ENCODE measurements around the gene SLC16A9.
"Not testable (repeated sequence)": the region's sequence is repeated elsewhere in the genome, so short reads cannot be mapped to it uniquely, and the experiment has no call there.

The SLC16A9 gene

DNA sequence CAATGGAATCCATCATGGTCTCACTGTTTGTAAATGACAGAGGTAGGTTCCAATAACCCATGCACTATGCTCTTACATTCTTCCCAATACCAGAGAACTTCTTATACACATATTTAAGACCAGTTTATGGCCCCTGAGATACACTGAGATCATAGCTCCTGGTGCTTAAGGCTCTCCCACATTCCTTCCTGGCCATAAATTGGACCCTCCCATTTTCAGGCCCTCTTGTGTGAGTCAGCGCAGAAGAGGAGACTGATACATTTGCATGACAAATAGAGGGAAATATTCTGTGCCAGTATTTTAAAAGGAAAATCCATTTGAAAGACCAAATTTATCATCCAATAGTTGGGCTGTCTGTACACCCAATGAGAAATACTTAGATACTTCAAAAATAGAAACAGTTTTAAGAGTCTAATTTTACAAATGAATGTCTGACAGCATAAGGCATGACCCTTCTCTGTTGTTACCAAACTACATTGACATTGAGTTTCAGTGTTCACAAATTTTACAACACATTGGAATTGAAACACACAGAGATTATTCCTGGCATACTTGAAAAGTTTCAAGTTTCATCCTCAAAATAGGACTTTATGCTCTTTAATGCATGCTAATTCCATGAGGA lies 35.3 kb downstream of the SLC16A9 start:
- DNase-seq (ENCODE audit: low read depth) = no peak

DNA sequence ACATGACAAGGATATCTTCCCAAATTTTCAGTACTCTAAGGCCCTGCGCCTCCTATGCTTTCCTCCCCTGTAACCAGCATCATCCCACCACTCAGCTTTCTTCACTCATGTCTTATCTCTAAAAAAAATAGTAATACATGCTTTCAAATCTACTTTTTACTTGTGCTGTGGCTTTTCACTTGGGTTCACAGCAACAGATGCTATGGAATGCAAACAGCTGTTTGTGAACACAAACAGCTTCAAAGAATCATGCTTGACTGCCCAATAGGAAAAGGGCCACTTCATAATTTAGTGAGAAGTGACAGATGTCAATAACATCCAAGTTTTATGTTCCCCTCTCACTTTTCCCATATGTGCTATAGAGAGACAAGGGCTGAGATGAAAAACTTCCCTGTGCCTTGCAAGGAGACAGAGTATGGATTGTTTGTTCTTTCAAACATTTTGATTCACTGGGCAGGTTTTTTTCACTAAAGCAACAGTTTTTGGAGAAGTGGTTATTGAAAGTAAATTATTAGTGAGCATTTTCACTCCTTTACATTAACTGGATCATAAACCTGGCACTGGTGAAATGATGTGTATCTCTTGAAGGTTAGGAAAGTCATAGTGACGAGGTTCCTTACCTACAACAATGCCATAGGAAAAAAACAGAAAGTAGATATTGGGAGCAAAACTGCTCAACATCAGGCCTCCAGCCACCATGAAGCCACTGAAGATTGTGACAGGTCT lies 37.3 kb downstream of the SLC16A9 start:
- no peak for DNase-seq (ENCODE audit: low read depth)

DNA sequence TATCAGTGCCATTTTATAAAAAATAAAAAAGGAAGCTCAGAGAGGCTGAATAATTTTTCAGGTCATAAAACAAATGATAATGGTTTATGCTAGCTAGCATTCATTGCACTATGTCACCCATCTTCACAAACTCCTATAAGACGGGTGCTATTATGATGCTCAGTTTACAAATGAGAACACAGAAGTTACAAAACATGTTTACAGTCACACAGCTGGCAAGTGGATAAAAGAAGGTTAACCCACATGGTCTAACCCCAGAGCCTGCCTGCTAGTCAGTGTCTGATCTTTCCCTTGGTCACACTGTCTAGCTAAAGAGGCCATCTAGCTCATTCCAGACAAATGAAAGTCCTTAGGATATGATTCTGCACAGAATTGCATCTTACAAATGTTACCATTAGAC lies 39.4 kb downstream of the SLC16A9 start:
- DNase-seq (ENCODE audit: low read depth) = no peak

DNA sequence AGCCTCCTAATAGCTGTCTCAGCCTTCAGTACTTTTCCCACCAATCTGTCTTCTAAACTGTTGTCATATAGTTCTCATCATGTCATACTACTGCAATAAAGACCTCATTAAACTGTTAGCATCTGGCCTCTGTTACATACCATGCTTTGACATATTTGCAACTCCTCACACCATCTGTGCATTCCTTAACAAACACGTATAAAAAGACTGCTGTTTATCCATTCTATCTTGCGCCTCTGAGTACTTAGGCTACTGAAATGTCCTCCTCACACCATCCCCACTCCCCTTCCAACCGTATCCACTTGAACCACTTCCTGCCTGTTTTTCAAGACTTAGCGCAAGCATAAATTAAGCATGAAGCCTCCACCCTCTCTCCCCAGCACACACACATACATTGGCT lies 41.6 kb downstream of the SLC16A9 start:
- DNase-seq (ENCODE audit: low read depth) = no peak

DNA sequence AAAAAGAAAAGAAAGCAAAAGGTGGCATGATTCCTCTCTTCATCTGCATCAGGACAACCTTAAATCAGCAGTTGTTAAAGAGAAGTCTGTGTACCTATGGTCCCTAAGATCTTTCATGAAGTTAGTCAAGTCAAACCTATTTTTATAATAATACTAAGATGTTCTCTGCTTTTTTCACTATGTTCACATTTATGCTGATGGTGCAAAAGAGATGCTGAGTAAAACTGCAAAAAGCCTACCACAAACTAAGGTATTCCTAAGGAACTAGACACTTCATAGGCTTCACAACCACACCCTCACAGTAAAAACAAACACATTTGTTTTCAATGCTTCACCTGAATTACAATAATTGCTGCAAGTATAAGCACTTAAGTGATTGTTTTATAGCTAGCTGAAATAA lies 43.3 kb downstream of the SLC16A9 start:
- DNase-seq (ENCODE audit: low read depth) = no peak

DNA sequence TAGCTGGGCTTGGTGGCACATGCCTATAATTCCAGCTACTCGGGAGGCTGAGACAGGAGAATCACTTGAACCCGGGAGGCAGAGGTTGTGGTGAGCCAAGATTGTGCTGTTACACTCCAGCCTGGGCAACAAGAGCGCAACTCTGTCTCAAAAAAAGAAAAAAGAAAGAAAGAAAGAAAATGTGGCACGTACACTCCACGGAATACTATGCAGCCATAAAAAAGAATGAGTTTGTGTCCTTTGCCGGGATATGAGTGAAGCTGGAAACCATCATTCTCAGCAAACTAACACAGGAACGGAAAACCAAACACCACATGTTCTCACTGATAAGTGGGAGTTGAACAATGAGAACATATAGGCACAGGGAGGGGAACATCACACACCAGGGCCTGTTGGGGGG lies 46.4 kb downstream of the SLC16A9 start:
- not testable (repeated sequence) for DNase-seq (ENCODE audit: low read depth)

DNA sequence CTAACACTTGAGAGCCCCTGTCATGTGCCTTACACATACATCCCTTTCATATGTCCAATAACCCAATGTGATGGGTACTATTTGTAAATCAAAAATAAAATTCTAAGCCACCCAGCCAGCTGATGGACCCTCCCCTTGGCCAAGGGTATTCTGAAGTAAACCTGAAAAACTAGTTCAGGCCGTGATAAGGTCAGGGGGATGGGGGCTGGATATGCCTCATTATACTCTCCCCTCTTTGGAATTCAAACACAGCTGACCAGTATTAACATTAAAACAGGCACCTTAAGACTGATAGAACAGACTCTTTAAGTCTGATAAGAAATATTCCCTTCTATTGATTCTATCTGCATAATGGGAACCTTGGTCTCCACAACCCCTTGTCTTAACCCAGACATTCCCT lies 51.9 kb downstream of the SLC16A9 start:
- DNase-seq (ENCODE audit: low read depth) = no peak

DNA sequence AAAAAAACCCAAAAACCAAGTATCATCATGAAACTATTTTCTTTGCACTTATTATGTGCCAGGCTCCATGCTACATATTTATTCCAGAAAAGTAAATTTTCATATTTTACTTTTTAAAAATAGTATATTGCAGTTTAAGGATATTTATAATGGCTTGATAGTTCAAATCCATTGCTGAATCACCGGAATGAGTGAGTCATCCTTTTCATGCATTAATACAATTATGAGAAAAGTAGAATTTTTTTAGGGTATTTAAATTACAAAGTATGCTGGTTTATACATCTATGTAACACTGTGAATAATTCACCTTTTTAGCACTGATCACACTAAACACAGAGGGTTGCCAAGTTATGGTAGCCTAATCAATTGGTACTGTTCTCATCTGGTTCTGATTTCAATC lies 54.3 kb downstream of the SLC16A9 start:
- DNase-seq (ENCODE audit: low read depth) = no peak

DNA sequence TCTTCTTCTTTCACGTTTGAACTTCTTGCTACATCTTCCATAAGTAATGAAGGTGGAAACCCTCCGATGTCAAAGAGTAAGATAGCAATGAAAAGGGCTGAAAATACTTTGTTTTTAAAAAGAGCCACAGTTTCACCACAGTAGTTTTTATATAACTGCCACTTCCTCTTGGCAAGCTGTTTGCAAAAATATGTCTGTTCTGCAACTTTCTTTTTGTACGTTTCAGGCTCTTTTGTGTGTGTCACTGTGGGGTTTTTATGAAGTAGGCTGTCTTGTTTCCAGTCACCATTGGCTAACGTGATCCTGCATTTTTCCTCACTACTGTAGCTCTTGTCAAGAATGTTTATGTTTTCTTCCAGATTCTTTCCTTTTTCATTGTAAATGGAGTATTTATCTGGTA lies 55.6 kb downstream of the SLC16A9 start:
- DNase-seq (ENCODE audit: low read depth) = no peak

DNA sequence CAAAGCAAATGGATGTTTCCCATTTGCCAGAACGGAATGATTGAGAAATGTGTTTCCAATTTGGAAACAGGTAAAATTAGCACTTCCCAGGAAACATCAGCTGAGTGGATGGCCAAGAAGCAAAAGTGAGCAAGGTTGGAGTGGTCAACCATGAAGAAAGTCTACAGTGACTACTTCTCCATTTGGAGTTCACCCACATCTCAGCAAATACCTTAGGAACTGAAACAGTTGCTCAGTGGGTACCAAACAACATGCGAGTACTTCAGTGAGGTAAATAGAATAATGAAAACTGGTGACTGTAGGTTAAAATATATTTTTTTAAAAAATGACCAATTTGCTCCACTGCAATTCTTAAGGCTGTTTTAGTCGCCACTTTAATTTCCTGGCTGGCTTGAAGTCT lies 57.7 kb downstream of the SLC16A9 start:
- no peak for DNase-seq (ENCODE audit: low read depth)

DNA sequence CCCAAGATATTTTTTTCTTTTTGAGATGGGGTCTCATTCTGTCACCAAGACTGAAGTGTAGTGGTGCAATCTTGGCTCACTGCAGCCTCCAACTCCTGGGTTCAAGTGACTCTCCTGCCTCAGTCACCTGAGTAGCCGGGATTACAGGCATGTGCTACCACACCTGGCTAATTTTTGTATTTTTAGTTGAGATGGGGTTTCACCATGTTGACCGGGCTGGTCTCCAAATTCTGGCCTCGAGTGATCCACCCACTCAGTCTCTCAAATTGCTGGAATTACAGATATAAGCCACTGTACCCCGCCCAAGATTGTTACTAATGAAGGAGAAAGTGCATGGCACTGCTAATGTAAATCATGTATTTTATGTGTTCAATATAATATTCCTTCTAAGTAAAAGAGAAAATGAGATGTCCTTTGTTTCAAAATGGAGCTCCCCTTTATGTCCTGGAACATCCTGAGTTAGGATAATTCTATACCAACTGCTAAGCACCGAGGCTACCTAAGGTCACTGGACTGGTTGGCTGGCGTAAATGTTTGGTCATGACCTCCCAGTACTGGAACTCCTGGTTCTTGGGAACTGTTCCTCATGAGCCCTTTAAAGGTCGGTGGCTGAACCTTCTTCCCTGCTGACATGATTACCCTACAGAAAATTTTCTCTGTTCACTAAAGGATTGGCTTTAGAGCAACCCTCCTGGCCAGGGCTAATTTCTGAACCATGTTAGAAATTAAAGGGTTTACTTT lies 59.9 kb downstream of the SLC16A9 start:
- DNase-seq (ENCODE audit: low read depth) = no peak

DNA sequence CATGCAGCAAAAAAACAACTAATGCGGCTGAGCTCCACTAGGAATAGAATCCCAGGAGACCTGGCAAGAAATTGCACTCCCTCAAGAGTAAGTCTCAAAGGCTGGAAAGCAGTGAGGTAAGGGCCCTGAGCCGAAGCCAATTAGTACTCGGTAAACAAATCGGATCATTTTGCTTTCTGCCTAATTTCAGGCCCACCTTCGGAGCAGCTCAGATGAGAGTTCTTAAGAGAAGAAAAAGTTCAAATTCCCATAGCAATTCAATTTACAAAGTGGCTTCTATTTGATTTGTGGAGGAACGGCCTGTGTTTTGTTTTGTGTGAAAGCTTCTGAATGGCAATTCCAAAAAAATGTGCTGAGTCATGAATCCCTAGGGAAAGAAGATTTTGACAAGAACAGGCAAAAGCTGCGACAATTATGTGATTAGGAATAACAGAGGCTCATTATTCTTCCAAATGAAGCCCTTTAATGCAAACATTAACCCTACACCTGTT lies 60.9 kb downstream of the SLC16A9 start:
- DNase-seq (ENCODE audit: low read depth) = no peak

DNA sequence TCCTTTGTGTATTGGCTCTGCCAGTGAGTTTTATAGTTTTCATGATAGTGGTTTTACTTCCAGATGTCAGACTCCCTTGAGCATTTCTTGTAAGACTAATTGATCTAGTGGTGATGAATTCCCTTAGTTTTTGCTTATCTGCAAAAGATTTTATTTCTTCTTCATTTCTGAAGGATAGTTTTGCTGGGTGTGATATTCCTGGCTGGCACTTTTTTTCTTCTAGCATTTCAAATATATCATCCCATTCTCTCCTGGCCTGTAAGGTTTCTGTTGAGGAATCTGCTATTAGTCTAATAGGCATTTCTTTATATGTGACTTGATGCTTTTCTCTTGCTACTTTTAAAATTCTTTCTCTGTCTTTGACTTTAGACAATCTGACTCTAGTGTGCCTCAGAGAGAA lies 64.8 kb downstream of the SLC16A9 start:
- no peak for DNase-seq (ENCODE audit: low read depth)

DNA sequence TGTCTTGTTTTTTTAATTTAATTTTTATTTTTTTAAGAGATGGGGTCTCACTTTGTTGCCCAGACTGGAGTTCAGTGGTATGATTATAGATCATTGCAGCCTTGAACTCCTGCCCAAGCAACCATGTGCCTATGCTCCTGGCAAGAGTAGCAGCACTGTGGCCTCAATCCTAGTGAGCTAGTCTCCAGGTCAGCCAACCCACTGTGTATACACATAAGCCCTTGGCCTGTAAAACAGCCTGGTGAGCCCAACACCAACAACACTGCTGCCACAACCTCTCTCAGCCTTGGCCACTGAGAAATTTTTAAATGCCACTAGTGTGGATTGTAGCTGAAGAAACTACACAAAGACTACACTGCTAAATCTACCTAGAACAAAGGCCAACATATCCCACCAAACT lies 68.0 kb downstream of the SLC16A9 start:
- not testable (repeated sequence) for DNase-seq (ENCODE audit: low read depth)

DNA sequence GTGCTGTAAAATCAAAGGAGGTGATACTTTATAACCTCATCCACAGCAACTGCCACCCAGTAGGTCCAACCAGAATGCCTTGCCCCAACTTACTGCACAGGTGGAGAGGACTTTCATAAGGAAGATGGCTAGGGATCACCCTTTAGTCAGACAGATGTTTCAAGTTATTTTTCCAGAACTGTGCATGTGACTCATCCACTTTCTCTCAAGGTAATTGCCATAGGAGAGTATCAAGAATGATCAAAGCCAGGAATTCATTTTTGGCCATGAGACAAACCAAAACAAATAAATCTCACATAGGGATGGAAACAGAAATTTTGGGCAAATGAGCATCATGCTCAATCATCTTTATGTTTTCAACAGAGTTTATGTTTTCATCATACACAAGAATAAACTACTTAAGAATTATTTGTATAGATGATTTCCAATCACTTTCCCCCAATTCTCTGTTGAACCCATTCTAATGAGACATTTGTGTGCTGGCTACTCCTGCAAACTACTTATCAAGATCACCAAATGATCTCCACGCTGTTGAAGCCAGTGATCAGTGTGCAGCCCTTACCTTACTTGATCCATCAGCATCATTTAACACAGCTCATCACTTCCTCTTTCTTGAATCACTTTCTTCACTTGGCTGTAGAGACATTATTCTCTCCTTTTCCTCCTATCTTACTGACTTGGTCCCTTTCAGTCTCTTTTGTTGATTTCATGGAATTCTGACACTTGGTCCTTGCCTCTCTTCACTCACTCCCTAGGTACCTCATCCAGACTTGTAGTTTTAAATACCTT lies 74.0 kb downstream of the SLC16A9 start:
- no peak for DNase-seq (ENCODE audit: low read depth)

DNA sequence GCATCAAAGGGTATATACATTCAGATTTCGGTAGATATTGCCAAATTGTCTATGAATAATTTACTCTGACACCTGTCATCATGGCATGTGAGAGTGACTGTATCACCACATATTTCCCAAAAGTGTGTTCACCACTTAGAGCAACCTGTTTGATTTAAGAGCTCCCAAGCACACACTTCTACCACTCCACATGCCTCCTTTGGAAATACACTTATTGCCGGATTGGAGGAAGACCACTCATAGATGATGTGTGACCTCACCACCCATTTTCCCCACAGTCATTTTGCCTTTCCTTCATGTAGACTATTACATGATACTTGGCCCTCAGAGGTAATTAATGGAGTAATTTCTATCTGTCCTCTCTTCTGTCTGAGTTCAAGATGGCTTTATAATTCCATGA lies 75.5 kb downstream of the SLC16A9 start:
- DNase-seq (ENCODE audit: low read depth) = no peak

DNA sequence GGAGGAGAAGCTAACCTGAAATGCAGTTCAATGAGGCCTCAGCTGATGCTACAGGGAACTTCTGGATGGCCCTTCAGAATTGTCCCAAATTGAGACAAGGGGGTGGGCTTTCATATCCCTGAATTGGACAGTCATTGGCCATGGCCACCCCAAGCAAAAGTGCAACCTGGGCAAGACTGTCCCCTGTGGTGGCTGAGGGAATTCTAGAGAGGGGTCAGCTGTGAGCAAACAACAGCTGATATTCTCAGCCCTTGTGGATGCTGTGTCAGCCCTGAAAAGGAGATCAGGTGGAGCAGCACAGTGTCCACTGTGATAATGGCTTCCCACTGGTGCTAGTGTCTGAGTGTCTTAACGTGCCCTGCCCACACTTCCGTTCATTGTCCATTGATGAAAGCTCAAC lies 76.6 kb downstream of the SLC16A9 start:
- DNase-seq (ENCODE audit: low read depth) = no peak

DNA sequence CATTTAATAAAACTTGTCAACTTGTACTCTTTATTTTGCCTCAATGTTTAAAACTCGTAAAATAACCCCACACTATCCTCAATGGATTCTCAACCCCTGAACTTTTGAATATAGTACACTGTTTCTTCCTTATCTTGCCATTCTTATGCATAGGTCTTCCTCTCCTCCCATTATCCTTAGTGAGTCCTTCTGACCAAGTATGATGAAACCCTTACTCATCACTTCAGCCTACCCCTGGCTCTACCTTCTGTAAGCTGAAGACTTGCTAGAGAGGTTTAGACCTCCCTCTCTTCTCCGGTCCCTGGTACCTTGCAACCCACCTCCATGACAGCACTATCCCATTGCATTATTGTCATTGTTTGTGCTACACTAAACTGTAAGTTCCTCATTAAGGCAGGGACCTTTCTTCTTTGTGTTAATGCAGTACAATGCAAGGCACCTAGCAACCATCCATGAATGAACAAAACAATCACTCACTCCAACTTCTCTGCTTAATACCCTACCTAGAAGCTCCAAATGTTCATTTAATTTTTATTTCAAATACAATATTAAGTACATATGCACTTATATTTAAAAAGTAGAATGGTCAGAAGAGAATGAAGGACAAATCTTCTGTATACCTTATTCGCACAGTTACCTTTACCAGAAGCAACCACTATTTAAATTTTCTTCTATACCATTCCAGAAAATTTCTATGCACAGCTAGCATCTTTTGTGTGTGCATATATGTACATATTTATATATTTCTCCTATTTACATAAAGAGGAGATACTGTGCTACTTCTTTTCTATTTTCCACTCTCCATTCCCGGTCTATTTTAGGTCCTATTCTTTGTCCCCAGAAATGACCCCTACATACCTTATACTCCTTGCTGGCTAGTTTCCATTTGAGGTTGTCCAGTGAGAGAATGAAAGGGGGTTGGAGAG lies 77.5 kb downstream of the SLC16A9 start:
- DNase-seq (ENCODE audit: low read depth) = no peak

DNA sequence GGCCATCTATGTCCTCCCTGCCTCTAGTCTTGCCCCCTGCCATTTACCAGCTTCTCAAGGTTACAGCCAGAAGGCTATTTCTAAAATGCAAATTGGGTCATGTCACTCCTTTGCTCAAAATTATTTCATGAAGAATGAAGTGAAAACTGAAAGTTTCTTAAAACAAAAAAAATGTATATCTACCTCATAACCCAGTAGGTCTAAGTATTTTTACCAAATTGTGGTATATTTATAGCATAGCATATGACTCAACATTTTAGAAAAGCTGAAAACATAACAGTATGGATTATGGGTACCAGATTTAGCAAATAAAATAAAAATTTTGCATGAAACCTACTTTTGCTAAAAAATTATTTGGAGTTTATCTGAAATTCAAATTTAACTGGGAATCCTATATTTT lies 78.4 kb downstream of the SLC16A9 start:
- no peak for DNase-seq (ENCODE audit: low read depth)

DNA sequence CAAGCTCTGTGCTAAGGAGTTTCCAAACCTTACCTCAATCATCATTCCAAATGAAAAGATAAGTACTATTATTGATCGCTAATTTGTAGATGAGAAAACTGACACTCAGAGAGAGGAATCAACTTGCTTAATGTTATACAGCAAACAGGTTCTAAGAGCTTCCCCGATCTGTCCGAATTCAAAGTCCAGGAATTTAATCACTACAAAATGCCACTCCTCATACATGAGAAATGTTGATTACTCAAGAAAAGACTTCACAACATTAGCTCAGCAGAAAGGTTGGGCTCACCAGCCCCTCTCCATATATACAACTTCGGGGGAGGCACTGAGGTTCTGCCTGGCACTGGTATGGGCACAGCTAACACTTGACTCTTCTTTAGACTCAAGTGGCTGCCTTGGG lies 80.7 kb downstream of the SLC16A9 start:
- DNase-seq (ENCODE audit: low read depth) = no peak

DNA sequence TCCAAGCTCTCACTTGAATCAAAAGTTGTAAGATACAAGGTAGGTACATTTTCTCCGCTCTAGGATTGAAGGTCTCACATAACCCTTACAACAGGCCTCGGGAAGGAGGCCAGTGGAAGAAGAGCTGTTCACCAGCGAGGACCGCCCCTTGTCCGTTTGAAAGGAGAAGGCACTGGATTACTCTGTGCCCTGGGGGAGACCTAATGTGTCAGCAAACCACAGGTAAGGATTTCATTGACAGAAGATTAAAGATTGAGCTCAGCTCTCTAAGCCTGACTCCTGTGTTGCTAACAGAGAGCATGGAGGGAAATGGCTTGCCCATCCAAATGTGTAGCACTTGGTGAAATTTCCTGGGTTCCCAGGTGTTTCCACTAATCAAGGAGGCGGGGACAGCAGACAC lies 81.2 kb downstream of the SLC16A9 start:
- no peak for DNase-seq (ENCODE audit: low read depth)
